ENCODE data around the gene LAMB4. TPM values are rescaled to one million over a fixed set of nuclear protein-coding genes. Genes with fewer than 3 reads are reported as not detected.

LAMB4 gene
- total and polyA plus RNA-seq, 8 donors: 0.22 to 0.78 (median 0.50) TPM

DNA sequence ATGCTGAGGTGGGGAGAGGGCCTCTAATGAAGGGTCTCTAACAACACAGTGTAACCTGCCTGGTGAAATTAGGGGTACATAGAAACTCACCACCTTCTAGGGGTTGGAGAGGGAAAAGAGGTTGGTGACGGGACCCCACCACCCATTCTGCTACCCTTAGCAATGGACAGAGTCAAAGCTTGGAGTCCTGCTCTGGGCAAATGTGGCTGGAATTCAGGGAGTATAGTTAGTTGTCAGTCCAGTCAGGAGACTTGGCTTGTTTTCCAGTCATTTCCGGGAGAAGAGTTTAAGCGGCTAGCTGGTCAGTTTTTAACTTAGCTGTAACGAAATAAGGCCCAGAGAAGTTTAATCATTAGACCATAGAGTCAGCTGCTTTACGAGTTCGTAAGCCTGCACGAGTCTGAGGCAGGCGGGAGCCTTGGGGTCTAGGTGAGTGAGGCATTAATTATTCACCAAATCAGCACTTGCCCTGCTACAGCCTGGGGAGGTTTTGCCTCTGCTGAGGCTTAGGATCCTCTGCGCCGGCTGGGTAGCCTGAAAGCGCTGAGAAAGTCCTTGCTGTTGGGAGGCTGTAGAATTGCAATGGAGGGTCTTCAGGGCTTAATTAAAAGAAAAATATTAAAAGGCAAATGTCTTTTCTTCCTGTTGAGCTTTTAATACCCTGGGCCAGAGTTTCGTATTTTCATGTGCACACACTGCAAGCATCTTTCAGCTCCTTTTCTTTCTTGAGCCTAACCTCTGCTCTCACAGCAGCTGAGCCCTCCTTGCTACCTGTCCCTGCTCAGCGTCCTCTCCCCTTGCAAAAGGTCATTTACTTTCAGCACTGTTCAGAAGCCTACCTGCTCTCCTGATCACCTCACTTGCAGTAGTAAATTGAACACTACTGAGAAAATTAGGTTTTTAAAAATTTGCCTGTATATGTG is 125.7 kb downstream of the LAMB4 start:
- WGBS, 2 donors: 40 to 55% methylated on average over 13 of the region's 13 CpGs
- FAIRE-seq: no peak
- peak overlapping the region; percentile 60 to 85 (median 70) for H3K27ac ChIP-seq

DNA sequence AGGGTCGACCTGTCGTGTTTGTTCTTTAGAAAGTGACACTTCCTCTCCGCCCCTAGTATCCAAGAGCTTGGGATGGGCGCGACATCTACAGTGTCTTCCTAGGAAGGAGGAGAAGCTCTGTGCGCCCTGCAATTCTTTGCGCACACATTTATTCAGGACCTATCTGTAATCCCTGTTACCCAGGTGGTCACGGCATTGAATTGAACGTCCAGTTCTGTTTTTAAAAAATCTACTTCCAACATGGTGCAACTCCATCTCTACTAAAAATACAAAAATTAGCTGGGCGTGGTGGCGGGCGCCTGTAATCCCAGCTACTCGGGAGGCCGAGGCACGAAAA is 126.6 kb downstream of the LAMB4 start:
- Histone ChIP-seq H3K4me3 (peak overlapping the region in 3 of 4 donors; percentile 59 to 82 (median 75)), H3K27me3 (no peaks in the 10 kb centered on the region), H3K27ac (peak overlapping the region; percentile 60 to 85 (median 70)), H3K36me3 (no peaks in the 10 kb centered on the region), H3K9me3 (no peaks in the 10 kb centered on the region), H3K4me1 (peaks cover 0 to 26% (median 20%) of the 10 kb centered on the region in 3 donors)
- ATAC-seq: no peak
- intact Hi-C loops (cut with DNase I): no loop called here
- 42 to 43% methylated on average over 15 of the region's 15 CpGs for WGBS, 2 donors
- no peak for FAIRE-seq
- TF ChIP-seq, protein P1, sequence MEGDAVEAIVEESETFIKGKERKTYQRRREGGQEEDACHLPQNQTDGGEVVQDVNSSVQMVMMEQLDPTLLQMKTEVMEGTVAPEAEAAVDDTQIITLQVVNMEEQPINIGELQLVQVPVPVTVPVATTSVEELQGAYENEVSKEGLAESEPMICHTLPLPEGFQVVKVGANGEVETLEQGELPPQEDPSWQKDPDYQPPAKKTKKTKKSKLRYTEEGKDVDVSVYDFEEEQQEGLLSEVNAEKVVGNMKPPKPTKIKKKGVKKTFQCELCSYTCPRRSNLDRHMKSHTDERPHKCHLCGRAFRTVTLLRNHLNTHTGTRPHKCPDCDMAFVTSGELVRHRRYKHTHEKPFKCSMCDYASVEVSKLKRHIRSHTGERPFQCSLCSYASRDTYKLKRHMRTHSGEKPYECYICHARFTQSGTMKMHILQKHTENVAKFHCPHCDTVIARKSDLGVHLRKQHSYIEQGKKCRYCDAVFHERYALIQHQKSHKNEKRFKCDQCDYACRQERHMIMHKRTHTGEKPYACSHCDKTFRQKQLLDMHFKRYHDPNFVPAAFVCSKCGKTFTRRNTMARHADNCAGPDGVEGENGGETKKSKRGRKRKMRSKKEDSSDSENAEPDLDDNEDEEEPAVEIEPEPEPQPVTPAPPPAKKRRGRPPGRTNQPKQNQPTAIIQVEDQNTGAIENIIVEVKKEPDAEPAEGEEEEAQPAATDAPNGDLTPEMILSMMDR (IDR thresholded peaks at IDR 0.05): no peak
- DNase-seq: no peak

More for the DNA sequence above, 125.7 kb downstream of the LAMB4 start:
- peak in 4 of 6 donors; percentile 33 to 66 (median 41) for DNase-seq
- TF ChIP-seq, protein P1 (IDR thresholded peaks at IDR 0.05): no peak
- intact Hi-C loops (cut with DNase I): no loop called here
- Histone ChIP-seq H3K36me3 (no peaks in the 10 kb centered on the region), H3K27me3 (no peaks in the 10 kb centered on the region), H3K4me3 (peak overlapping the region in 1 of 4 donors; percentile 82), H3K4me1 (peaks cover 0 to 19% (median 12%) of the 10 kb centered on the region in 3 donors), H3K9me3 (no peaks in the 10 kb centered on the region)
- peak; percentile 46 to 66 (median 57) for ATAC-seq

DNA sequence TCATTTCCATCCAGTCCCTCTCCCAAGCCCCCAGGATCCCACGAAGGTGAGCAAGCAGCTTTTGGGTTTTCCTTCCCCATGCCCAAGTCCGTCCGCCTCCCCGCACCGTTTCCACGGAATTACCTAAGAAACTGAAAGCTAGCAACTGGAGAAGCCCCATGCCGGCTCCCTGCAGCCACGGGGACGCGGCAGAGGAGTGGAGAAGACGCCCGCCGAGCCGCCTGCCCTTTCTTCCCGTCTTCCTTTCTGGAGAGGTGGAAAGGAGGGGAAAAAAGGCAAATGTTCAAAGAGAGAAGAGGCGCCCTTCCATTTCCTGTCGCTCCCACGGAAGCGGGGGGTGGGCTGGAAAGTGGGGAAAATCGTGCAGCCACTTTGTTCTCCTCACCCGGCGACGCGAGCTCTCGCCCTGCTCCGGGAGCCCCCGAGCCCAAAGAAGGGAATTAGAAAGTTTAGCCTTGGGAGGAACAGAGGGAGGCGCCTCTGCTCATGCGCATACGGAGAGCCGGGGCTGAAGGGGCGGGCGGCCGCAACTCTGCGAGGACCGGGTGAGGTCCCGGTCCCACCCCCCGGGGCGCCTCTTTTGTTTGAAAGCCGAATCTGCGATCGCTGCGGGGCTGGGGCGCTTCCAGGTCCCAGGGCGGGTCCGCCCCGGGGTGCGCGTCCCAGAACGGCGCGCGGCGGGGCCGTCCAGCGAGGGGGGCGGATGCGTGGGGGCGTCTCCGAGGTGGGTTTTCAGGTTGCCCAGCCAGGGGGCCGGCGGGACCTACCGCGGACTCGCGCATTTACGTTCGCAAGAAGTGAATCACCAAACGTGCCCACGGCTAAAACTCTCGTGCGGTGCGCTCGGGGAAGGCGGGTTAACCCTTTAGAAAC is 127.2 kb downstream of the LAMB4 start, which contains the start of gene LAMB1:
Gene LAMB1, minus strand, starts transcription at position 436 of the 873 bp plus-strand sequence. Its CDS starts 276 bp downstream, at position 160.
- DNase-seq (peak; percentile 57 to 87 (median 76)), ATAC-seq (peak; percentile 73 to 77 (median 77)), FAIRE-seq (no peak)
- H3K27me3 ChIP-seq: no peaks in the 10 kb centered on the region
- intact Hi-C loops (cut with DNase I): no loop called here
- 0 to 1% methylated on average over 60 to 75 of the region's 75 CpGs for WGBS, 2 donors
- H3K4me1 ChIP-seq: peaks cover 0 to 26% (median 24%) of the 10 kb centered on the region in 3 donors
- peak within 1 kb of the TSS; percentile 53 to 82 (median 67) for H3K4me3 ChIP-seq
- TF ChIP-seq, protein P1 (IDR thresholded peaks at IDR 0.05): no peak
- no peaks in the 10 kb centered on the region for H3K36me3 ChIP-seq
- H3K27ac ChIP-seq: peak within 1 kb of the TSS; percentile 60 to 85 (median 70)
- no peaks in the 10 kb centered on the region for H3K9me3 ChIP-seq

DNA sequence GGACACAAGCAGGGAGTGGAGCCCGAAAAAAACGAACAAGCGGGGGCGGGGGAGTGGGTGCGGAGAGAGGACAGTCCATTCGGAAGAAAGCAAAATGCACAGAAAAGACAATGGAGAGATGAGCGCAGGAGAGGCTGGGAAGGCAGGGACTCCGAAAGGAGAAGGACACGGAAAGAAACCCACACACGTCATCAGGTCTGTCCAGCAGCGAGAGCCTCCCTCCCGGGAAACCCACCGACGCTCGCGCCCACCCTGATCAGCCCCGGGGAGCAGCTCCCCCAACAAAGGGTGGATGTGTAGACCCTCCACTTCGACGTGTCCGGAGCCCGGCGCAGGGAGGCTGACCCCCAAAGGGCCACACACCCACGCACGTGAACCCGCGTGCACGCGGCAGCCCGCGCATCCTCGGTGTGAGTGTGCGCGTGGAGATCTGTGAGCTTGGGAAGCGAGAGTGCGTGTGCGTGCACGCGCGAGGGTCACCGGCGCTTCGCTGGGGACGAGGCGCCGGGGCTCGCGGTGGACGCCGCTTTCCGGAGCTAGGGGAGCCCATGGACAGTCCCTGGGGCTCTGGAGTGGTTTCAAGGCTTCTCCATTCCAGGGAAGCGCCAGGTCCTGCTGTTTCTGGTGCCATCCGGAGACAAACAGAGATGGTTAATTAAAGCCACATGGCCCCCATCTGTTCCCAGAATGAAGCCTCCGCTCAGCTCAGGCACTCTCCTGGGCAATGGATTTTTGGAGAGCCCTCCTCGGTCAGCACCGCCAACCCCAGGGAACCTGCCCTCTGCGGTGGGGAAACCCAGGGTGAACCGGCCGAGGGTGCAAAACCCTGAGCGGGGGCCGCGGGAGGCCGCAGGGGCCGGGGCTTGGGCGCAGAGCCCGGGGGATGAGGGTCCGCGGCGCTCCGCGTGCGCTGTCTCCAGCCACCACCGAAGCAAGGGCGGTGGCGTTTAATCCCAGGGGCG is 128.1 kb downstream of the LAMB4 start:
- H3K36me3 ChIP-seq: no peaks in the 10 kb centered on the region
- DNase-seq (peak in 4 of 6 donors; percentile 36 to 77 (median 50)), ATAC-seq (peak; percentile 27 to 47 (median 40)), FAIRE-seq (no peak)
- no peaks in the 10 kb centered on the region for H3K9me3 ChIP-seq
- peaks cover 0 to 26% (median 24%) of the 10 kb centered on the region in 3 donors for H3K4me1 ChIP-seq
- TF ChIP-seq, protein P1 (IDR thresholded peaks at IDR 0.05): no peak
- peak overlapping the region; percentile 53 to 82 (median 67) for H3K4me3 ChIP-seq
- intact Hi-C loops (cut with DNase I): no loop called here
- WGBS, 2 donors: 1 to 3% methylated on average over 72 to 75 of the region's 75 CpGs
- H3K27ac ChIP-seq: peak overlapping the region; percentile 60 to 85 (median 70)
- H3K27me3 ChIP-seq: no peaks in the 10 kb centered on the region

Data from pancreas (tissue), 10 donors.